ENCODE results near the gene CDK1. TPM values are rescaled to one million over a fixed set of nuclear protein-coding genes. Genes with fewer than 3 reads are reported as not detected.
"Not testable (repeated sequence)": the region's sequence is repeated elsewhere in the genome, so short reads cannot be mapped to it uniquely, and the experiment has no call there.

CDK1 gene
- total RNA-seq, 2 experiments from 2014 or later: 121 to 125 TPM

DNA sequence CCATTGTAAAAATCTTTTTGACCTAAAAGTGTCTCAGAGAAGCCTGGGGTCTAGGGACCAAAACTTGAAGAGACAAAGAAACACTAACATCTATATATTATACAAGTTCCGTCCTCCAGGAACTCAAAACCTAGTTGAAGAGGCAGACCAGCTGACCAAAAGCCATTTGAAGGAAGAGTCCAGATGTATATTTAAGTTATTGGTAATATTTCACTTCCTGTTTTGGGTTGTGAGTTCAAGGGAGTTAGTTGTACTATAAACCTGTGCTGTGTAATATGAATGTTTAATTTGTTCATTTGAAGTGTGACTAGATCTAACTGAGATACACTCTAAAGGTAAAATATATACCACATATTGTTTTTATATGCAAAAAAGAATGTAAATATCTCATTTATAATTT, 45.0 kb downstream of the CDK1 start:
- ChIA-PET CTCF (interaction anchor here (0.6 kb wide), 1 partner anchor 55 kb away, joined by 6 read pairs; no protein-coding TSS in a partner anchor), POLR2A (no interaction called here)
- no peaks in the 10 kb centered on the region for H3K9me3 Mint-ChIP-seq
- peaks cover 14% of the 10 kb centered on the region for H3K4me1 Mint-ChIP-seq
- no peaks in the 10 kb centered on the region for H3K36me3 Mint-ChIP-seq (ENCODE audit: low read depth)
- peaks cover 6% of the 10 kb centered on the region for H3K27me3 Mint-ChIP-seq
- no peak overlapping the region for H3K4me3 Mint-ChIP-seq
- DNase-seq: no peak
- no peak overlapping the region for H3K27ac Mint-ChIP-seq

DNA sequence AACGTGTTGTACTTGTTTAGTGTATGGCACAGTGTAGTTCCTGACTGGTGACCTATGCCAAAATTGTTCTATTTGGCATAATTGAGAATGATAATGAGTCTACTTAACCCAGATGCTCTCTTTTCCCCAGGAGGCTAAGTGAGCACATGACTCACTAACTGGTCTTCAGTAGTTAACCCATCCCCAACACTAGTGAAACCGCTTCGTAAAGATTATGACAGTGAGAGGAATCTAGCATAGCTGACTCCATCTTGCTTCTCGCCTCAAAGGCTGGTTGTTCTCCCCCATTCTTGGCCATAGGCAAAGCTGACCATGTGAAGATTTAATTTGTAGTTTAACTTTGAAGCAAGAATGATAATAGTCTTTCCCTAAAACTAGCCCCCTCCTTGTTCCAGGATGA, 47.2 kb downstream of the CDK1 start:
- Mint-ChIP-seq H3K27ac (no peak overlapping the region), H3K36me3 (ENCODE audit: low read depth) (no peaks in the 10 kb centered on the region), H3K4me1 (peaks cover 12% of the 10 kb centered on the region), H3K9me3 (no peaks in the 10 kb centered on the region), H3K4me3 (no peak overlapping the region), H3K27me3 (peaks cover 6% of the 10 kb centered on the region)
- no peak for DNase-seq
- POLR2A ChIA-PET: interaction anchor here (1.0 kb wide), 1 partner anchor 46 kb away, joined by 3 read pairs; no protein-coding TSS in a partner anchor
- CTCF ChIA-PET: no interaction called here

DNA sequence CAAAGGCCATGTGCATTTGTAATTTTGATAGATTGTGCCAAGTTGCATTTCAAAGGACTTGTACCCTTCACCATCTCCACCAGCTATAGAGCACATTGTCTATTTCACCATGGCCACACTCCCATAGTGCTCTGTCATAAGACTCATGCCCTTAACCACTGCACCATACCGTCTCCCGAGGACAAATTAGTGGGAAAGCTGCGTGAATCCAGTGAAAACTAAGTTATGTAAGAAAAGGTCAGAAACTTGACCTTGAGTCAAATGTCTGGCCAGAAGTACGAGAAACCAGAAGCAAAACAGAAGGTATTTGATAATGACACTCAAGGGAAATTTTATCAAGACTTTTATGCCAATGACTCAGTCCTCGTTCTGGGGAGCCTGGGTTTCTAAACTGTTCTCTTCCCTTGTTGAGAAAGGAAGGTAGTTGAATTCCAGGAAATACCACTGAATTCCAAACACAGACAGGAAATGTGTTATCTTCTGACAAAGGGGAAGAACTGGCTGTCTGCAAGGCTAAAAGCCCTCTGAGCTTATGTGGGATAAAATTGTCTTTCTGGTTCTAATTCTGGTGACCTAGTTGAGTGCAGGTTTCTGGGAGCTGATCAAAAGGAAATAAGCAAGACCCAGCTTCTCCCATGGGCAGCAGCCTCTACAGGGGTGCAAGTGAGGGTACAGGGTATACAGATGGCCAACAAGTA, 49.7 kb downstream of the CDK1 start:
- Mint-ChIP-seq H3K4me3 (no peak overlapping the region), H3K4me1 (peaks cover 12% of the 10 kb centered on the region), H3K36me3 (ENCODE audit: low read depth) (no peaks in the 10 kb centered on the region), H3K27me3 (peaks cover 2% of the 10 kb centered on the region), H3K9me3 (no peaks in the 10 kb centered on the region), H3K27ac (no peak overlapping the region)
- CTCF ChIA-PET: no interaction called here
- no peak for DNase-seq
- POLR2A ChIA-PET: no interaction called here

DNA sequence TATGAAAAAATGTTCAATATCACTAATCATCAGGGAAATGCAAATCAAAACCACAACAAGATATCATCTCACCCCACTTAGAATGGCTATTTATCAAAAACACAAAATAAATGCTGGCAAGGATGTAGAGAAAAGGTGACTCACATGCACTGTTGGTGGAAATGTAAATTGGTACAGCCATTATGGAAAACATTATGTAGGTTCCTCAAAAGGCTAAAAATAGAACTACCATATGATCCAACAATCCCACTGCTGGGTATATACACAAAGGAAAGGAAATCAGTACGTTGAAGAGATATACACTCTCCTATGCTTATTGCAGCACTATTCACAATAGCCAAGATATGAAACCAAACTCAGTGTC, 50.2 kb downstream of the CDK1 start:
- peaks cover 2% of the 10 kb centered on the region for H3K27me3 Mint-ChIP-seq
- CTCF ChIA-PET: no interaction called here

DNA sequence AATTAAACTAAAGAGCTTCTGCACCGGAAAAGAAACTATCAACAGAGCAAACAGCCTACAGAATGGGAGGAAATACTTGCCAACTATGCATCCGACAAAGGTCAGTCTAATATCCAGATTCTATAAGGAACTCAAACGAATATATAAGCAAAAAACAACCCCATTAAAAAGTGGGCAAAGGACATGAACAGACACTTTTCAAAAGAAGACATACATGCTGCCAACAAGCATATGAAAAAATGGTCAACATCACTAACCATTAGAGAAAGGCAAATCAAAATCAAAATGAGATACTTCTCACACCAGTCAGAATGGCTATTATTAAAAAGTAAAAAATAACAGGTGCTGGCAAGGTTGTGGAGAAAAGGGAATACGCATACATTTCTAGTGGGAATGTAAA, 53.9 kb downstream of the CDK1 start:
- DNase-seq; H3K27ac Mint-ChIP-seq; POLR2A ChIA-PET; H3K36me3 Mint-ChIP-seq (ENCODE audit: low read depth); CTCF ChIA-PET; H3K27me3 Mint-ChIP-seq; H3K4me3 Mint-ChIP-seq; H3K9me3 Mint-ChIP-seq: not testable (repeated sequence)
- H3K4me1 Mint-ChIP-seq: peaks cover 12% of the 10 kb centered on the region

More for the DNA sequence above, 50.2 kb downstream of the CDK1 start:
- Mint-ChIP-seq H3K9me3 (no peaks in the 10 kb centered on the region), H3K27ac (no peak overlapping the region), H3K4me3 (no peak overlapping the region), H3K4me1 (peaks cover 12% of the 10 kb centered on the region), H3K36me3 (ENCODE audit: low read depth) (no peaks in the 10 kb centered on the region)
- no peak for DNase-seq
- POLR2A ChIA-PET: no interaction called here

DNA sequence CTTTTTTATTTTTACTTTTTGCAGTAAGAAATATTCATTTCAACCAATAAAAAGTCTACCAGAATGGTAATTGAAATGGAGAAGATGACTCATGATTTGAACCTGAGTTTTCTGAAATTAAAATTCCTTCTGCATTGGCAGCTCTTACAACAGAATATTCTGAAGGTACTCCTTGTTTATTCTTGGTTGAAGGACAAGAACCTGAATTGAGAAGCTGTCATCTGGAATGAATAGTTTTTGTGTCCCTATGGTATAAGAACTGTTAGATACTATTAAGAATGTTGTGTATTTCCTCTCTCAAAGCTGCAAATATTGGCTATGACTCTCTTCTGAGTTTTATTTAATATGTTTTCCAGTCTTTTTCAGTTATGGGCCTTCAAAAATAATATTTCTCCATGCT, 56.1 kb downstream of the CDK1 start:
- no peaks in the 10 kb centered on the region for H3K36me3 Mint-ChIP-seq (ENCODE audit: low read depth)
- no peak overlapping the region for H3K4me3 Mint-ChIP-seq
- CTCF ChIA-PET: no interaction called here
- peaks cover 6% of the 10 kb centered on the region for H3K27me3 Mint-ChIP-seq
- H3K4me1 Mint-ChIP-seq: no peaks in the 10 kb centered on the region
- no peak for DNase-seq
- POLR2A ChIA-PET: no interaction called here
- no peaks in the 10 kb centered on the region for H3K9me3 Mint-ChIP-seq
- no peak overlapping the region for H3K27ac Mint-ChIP-seq

DNA sequence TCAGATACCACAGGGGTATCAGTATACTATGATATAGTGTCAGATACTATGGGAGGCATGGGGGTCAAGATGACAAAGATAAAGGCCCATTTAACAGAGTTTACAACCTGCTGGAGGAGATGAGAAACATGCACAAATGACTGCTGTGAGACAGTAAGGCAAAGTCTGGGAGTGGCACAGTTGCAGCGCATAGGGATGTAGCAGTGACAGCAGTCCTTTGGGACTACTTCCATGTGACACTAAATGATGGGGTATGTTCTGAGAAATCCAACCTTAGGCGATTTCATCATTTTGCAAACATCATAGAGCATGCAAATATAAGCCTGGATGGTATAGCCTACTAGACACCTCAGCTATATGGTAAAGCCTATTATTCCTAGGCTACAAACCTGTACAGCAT, 56.8 kb downstream of the CDK1 start:
- Mint-ChIP-seq H3K4me3 (no peak overlapping the region), H3K27me3 (peaks cover 6% of the 10 kb centered on the region), H3K4me1 (no peaks in the 10 kb centered on the region), H3K36me3 (ENCODE audit: low read depth) (no peaks in the 10 kb centered on the region), H3K9me3 (no peaks in the 10 kb centered on the region), H3K27ac (no peak overlapping the region)
- CTCF ChIA-PET: interaction anchor here (1.2 kb wide), 1 partner anchor 16 kb away, joined by 3 read pairs; no protein-coding TSS in a partner anchor
- DNase-seq: no peak
- POLR2A ChIA-PET: no interaction called here

DNA sequence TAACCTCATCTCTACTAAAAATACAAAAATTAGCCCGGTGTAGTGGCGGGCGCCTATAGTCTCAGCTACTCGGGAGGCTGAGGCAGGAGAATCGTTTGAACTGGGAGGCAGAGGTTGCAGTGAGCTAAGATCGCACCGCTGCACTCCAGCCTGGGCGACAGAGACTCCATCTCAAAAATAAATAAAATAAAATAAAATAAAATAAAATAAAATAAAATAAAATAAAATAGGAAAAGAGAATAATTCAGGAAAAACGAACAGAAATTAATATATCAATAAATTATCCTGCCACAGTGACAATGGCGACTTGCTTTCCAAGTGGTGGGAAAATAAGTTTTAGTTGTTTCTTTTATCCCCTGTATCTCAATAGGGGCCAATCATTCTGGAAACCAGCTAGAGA, 62.9 kb downstream of the CDK1 start:
- CTCF ChIA-PET; POLR2A ChIA-PET; H3K4me3 Mint-ChIP-seq; DNase-seq; H3K27me3 Mint-ChIP-seq; H3K36me3 Mint-ChIP-seq (ENCODE audit: low read depth); H3K4me1 Mint-ChIP-seq; H3K9me3 Mint-ChIP-seq; H3K27ac Mint-ChIP-seq: not testable (repeated sequence)

DNA sequence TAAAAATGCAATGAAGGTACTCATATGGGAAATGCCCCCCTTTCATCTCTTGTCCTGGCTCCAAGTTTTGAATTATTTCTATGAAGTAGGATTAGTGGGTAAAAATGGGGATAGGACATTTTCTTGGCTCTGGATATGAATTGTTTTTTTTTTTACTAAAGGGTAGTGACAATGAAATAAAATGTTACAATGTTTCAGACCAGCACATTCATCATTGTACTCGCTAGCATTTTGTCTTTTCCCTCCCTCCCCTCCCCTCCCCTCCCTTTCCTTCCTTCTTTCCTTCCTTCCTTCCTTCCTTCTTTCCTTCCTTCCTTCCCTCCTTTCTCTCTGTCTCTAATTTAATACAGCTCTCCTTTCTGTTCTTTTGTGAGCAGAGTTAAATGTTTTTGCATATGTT, 64.4 kb downstream of the CDK1 start:
- Mint-ChIP-seq H3K4me3 (no peak overlapping the region), H3K36me3 (ENCODE audit: low read depth) (no peaks in the 10 kb centered on the region), H3K27me3 (peaks cover 9% of the 10 kb centered on the region), H3K4me1 (no peaks in the 10 kb centered on the region), H3K9me3 (no peaks in the 10 kb centered on the region), H3K27ac (no peak overlapping the region)
- CTCF ChIA-PET: no interaction called here
- no peak for DNase-seq
- POLR2A ChIA-PET: no interaction called here

Other genes starting within 250 kb of the CDK1 start
- under 1 TPM in 1 of 2 experiments, not detected in 1; 0.05 TPM for gene RHOBTB1, start 165.7 kb downstream of the CDK1 start, total RNA-seq

Measured in activated CD4-positive, alpha-beta memory T cell treated with anti-CD3 and anti-CD28 coated beads, Interleukin-2, amount 10 ng/mL, durations not matched to agents 7 days and 5 days (primary cell).